ENCODE measurements around the gene S100A11. TPM values are rescaled to one million over a fixed set of nuclear protein-coding genes. Genes with fewer than 3 reads are reported as not detected.
"Not testable (repeated sequence)": the region's sequence is repeated elsewhere in the genome, so short reads cannot be mapped to it uniquely, and the experiment has no call there.

The S100A11 gene
- 1,269 and 1,278 TPM in 2 replicates for polyA plus RNA-seq (2011; rRNA removed)
- polyA minus RNA-seq (2011; rRNA and poly(A)+ RNA removed), result 615 and 739 TPM in 2 replicates

GRCh38 chr1:152036267-152037216, at the start of gene S100A11:
TSS of gene S100A11 (minus strand) at chr1:152037004. CDS start at chr1:152036915, 89 bp downstream.
- ChIA-PET CTCF (interaction anchor here (1.4 to 6.4 kb wide), 4 partner anchors 10 to 115 kb away, joined by 3 to 61 read pairs (median 9); no protein-coding TSS in a partner anchor), POLR2A (interaction anchor here (0.7 to 2.2 kb wide), 2 partner anchors 11 to 199 kb away, joined by 3 to 12 read pairs; no protein-coding TSS in a partner anchor)
- no peak for DNase-seq (ENCODE audit: low read depth)
- H3K36me3 ChIP-seq (ENCODE audit: control insufficient read depth, insufficient read depth, low read length), result peaks cover 14% of the 10 kb centered on the region
- peak within 1 kb of the TSS; percentile 92 for H3K4me3 ChIP-seq (ENCODE audit: low read depth, low read length)
- peaks cover 6% of the 10 kb centered on the region for H3K27me3 ChIP-seq (ENCODE audit: control insufficient read depth, insufficient read depth, low read length)
- TF ChIP-seq CTCF (IDR thresholded peaks at IDR 0.05; ENCODE audit: insufficient read depth, low read depth, low read length), result no peak

GRCh38 chr1:152084853-152085252, 48.0 kb upstream of the S100A11 start:
- DNase-seq (ENCODE audit: low read depth), result no peak
- POLR2A ChIA-PET, result no interaction called here
- H3K4me3 ChIP-seq (ENCODE audit: low read depth, low read length), result no peak overlapping the region
- H3K27me3 ChIP-seq (ENCODE audit: control insufficient read depth, insufficient read depth, low read length), result no peaks in the 10 kb centered on the region; the same call in 1 of the 2 replicates
- H3K36me3 ChIP-seq (ENCODE audit: control insufficient read depth, insufficient read depth, low read length), result no peaks in the 10 kb centered on the region
- no peak for TF ChIP-seq CTCF (IDR thresholded peaks at IDR 0.05; ENCODE audit: insufficient read depth, low read depth, low read length)
- CTCF ChIA-PET, result no interaction called here

GRCh38 chr1:152081026-152081425, 44.2 kb upstream of the S100A11 start:
- H3K4me3 ChIP-seq (ENCODE audit: low read depth, low read length); H3K27me3 ChIP-seq (ENCODE audit: control insufficient read depth, insufficient read depth, low read length); H3K36me3 ChIP-seq (ENCODE audit: control insufficient read depth, insufficient read depth, low read length); DNase-seq (ENCODE audit: low read depth); POLR2A ChIA-PET; CTCF ChIA-PET: not testable (repeated sequence)

DNA sequence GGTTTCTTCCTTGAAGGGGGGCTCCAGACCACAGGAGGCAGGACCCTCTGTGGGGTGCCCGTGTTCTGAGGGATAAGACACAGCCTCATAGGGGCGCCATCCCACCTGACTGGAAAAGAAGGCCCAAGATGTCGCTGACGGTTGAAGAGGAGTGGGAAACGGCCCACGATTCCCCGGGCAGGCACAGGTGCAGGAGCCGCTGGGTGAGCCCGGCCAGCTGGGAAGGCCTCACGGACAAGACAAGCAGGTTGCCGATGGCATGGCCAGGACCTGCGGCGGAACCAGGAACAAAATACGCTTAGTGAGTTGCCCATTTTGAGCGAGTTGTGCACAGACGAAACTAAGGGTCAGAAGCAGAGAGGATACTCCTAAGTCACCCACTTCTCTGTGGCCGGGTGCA, 43.7 kb upstream of the S100A11 start:
- DNase-seq (ENCODE audit: low read depth); H3K36me3 ChIP-seq (ENCODE audit: control insufficient read depth, insufficient read depth, low read length); H3K4me3 ChIP-seq (ENCODE audit: low read depth, low read length); POLR2A ChIA-PET; H3K27me3 ChIP-seq (ENCODE audit: control insufficient read depth, insufficient read depth, low read length): not testable (repeated sequence)
- CTCF ChIA-PET, result interaction anchor here (1.2 kb wide), 1 partner anchor 105 kb away, joined by 3 read pairs; no protein-coding TSS in a partner anchor

GRCh38 chr1:152078831-152079441, 42.1 kb upstream of the S100A11 start:
- no peak for DNase-seq (ENCODE audit: low read depth)
- CTCF ChIA-PET, result no interaction called here
- TF ChIP-seq CTCF (IDR thresholded peaks at IDR 0.05; ENCODE audit: insufficient read depth, low read depth, low read length), result no peak
- POLR2A ChIA-PET, result no interaction called here
- Histone ChIP-seq H3K36me3 (ENCODE audit: control insufficient read depth, insufficient read depth, low read length) (no peaks in the 10 kb centered on the region), H3K4me3 (ENCODE audit: low read depth, low read length) (no peak overlapping the region), H3K27me3 (ENCODE audit: control insufficient read depth, insufficient read depth, low read length) (no peaks in the 10 kb centered on the region)

DNA sequence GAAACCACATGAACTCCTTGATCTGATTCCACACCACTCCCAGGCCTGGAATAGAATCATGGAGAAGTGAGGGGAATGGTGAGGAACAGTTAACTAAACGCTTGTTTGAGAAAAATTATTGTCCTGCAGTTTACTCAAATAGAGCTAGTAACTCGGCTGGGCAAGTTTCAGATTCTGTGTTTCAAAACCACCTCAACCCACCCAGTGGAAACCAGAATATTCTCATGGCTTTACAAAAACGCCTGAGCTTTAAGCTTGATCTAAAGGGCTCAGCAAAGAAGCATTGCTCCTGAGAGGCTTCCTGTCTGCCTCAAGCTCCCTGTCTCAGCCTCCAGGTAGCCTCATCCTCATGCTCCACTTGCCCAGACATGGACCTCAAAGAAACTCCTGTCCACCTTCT, 35.5 kb upstream of the S100A11 start:
- POLR2A ChIA-PET, result interaction anchor here (0.6 kb wide), 1 partner anchor 15 kb away, joined by 3 read pairs; no protein-coding TSS in a partner anchor
- CTCF ChIA-PET, result interaction anchor here (1.2 kb wide), 1 partner anchor 15 kb away, joined by 3 read pairs; no protein-coding TSS in a partner anchor
- Histone ChIP-seq H3K27me3 (ENCODE audit: control insufficient read depth, insufficient read depth, low read length) (peaks cover 2% of the 10 kb centered on the region; the same call in 1 of the 2 replicates), H3K4me3 (ENCODE audit: low read depth, low read length) (no peak overlapping the region), H3K36me3 (ENCODE audit: control insufficient read depth, insufficient read depth, low read length) (no peaks in the 10 kb centered on the region)
- DNase-seq (ENCODE audit: low read depth), result no peak
- TF ChIP-seq CTCF (IDR thresholded peaks at IDR 0.05; ENCODE audit: insufficient read depth, low read depth, low read length), result no peak

All from BJ (cell line).